IMR-90 (cell line): ENCODE measurements around the gene OXER1. TPM values are rescaled to one million over a fixed set of nuclear protein-coding genes. Genes with fewer than 3 reads are reported as not detected.

Experiments used
- ATAC-seq: fragments of 200-7000 bp; cut with Tn5 transposase; 2 replicates; pipeline ENCODE4 v1.9.1; 2020; ENCODE audit warnings: low read depth, mild to moderate bottlenecking, moderate library complexity
- BruUV-seq: library from RNA; stranded (reverse); fragments of 400-500 nt; replicated peaks from 2 replicates; lab custom pipeline; 2021; lab: Mats Ljungman, UMichigan
- CTCF ChIA-PET: fragments of 300-600 bp; formaldehyde crosslinking; extraction: SDS; loops from one replicate; lab custom pipeline; 2021; ENCODE audit warnings: antibody characterized with exemption; lab: Yijun Ruan, JAX
- POLR2A ChIA-PET: fragments of 300-600 bp; sonication (Branson Sonifier 250); formaldehyde crosslinking; loops from one replicate; lab custom pipeline; 2022; ENCODE audit warnings: antibody characterized with exemption; ENCODE audit not compliant: unreplicated experiment; lab: Charles Lee
- DNase-seq: peaks from one replicate; pipeline ENCODE4 v3.0.0; 2013
- H2AFZ ChIP-seq: replicated peaks from 2 replicates; pipeline ENCODE3; 2013; ENCODE audit warnings: low read length, mild to moderate bottlenecking; ENCODE audit not compliant: poor library complexity
- H2AK5ac ChIP-seq: 2 replicates; pipeline ENCODE4 v1.6.1; 2013; ENCODE audit warnings: low read depth, low read length, inconsistent platforms
- H2AK9ac ChIP-seq: replicated peaks from 2 replicates; pipeline ENCODE3; 2013; ENCODE audit warnings: mild to moderate bottlenecking, low read depth, low read length, moderate library complexity; ENCODE audit not compliant: poor library complexity
- H2BK120ac ChIP-seq: 2 replicates; pipeline ENCODE4 v1.6.1; 2013; ENCODE audit warnings: low read depth, low read length, inconsistent platforms
- H2BK15ac ChIP-seq: 3 replicates; pipeline ENCODE4 v1.6.1; 2013; ENCODE audit warnings: low read depth, low read length, inconsistent platforms
- H2BK20ac ChIP-seq: 2 replicates; pipeline ENCODE4 v1.6.1; 2013; ENCODE audit warnings: low read depth, mild to moderate bottlenecking, inconsistent platforms, low read length, moderate library complexity
- H2BK5ac ChIP-seq: 2 replicates; pipeline ENCODE4 v1.6.1; 2013; ENCODE audit warnings: mild to moderate bottlenecking, low read depth, low read length, inconsistent platforms; ENCODE audit not compliant: poor library complexity, severe bottlenecking
- H3K14ac ChIP-seq: replicated peaks from 2 replicates; pipeline ENCODE4 v1.6.1; 2013; ENCODE audit warnings: low read depth, low read length, inconsistent platforms
- H3K18ac ChIP-seq: 2 replicates; pipeline ENCODE4 v1.6.1; 2013; ENCODE audit warnings: low read depth, low read length, control low read depth
- H3K23ac ChIP-seq: 2 replicates; pipeline ENCODE4 v1.6.1; 2013; ENCODE audit warnings: low read depth, low read length, inconsistent platforms
- H3K27ac ChIP-seq: 2 replicates; pipeline ENCODE4 v1.5.1; 2013; ENCODE audit warnings: mild to moderate bottlenecking, control low read depth, low read length; ENCODE audit not compliant: insufficient read depth
- H3K27me3 ChIP-seq: 2 replicates; pipeline ENCODE4 v1.6.1; 2013; ENCODE audit warnings: low read length; ENCODE audit not compliant: control insufficient read depth, insufficient read depth
- H3K36me3 ChIP-seq: 2 replicates; pipeline ENCODE4 v1.6.1; 2013; ENCODE audit warnings: low read length, mixed read lengths; ENCODE audit not compliant: control insufficient read depth, insufficient read depth
- H3K4ac ChIP-seq: 2 replicates; pipeline ENCODE4 v1.6.1; 2013; ENCODE audit warnings: low read depth, low read length, inconsistent platforms
- H3K4me1 ChIP-seq: 2 replicates; pipeline ENCODE4 v1.6.1; 2013; ENCODE audit warnings: low read length, mixed read lengths; ENCODE audit not compliant: control insufficient read depth, insufficient read depth
- H3K4me2 ChIP-seq: 2 replicates; pipeline ENCODE4 v1.6.1; 2013; ENCODE audit warnings: low read depth, mild to moderate bottlenecking, control low read depth, low read length, moderate library complexity
- H3K4me3 ChIP-seq: 2 replicates; pipeline ENCODE4 v1.5.1; 2013; ENCODE audit warnings: low read depth, mild to moderate bottlenecking, control low read depth, low read length, moderate library complexity; ENCODE audit not compliant: insufficient read depth
- H3K56ac ChIP-seq: 2 replicates; pipeline ENCODE4 v1.6.1; 2013; ENCODE audit warnings: low read length, inconsistent platforms; ENCODE audit not compliant: insufficient read depth; ENCODE audit errors: extremely low read depth
- H3K79me1 ChIP-seq, 2 experiments: 2 replicates each; pipeline ENCODE4 v1.6.1; 2013; ENCODE audit warnings: low read length in 2 of 2, inconsistent platforms in 1 of 2, low read depth in 1 of 2
- H3K9ac ChIP-seq: 2 replicates; pipeline ENCODE4 v1.6.1; 2013; ENCODE audit warnings: low read depth, low read length, control low read depth
- H3K9me1 ChIP-seq: 2 replicates; pipeline ENCODE4 v1.6.1; 2013; ENCODE audit warnings: low read length, inconsistent platforms; ENCODE audit not compliant: insufficient read depth
- H3K9me3 ChIP-seq: 2 replicates; pipeline ENCODE4 v1.6.1; 2013; ENCODE audit warnings: low read length; ENCODE audit not compliant: control insufficient read depth, insufficient read depth
- H4K20me1 ChIP-seq: 2 replicates; pipeline ENCODE4 v1.6.1; 2013; ENCODE audit warnings: low read length, inconsistent platforms; ENCODE audit not compliant: insufficient read depth
- H4K5ac ChIP-seq: 2 replicates; pipeline ENCODE4 v1.6.1; 2013; ENCODE audit warnings: mild to moderate bottlenecking, low read depth, low read length, control low read depth
- H4K8ac ChIP-seq, 2 experiments: 2 replicates each; pipeline ENCODE4 v1.6.1; 2013; ENCODE audit warnings: low read depth in 2 of 2, low read length in 2 of 2, control low read depth in 1 of 2, inconsistent platforms in 1 of 2
- H4K91ac ChIP-seq: 2 replicates; pipeline ENCODE4 v1.6.1; 2013; ENCODE audit warnings: low read depth, low read length, inconsistent platforms; ENCODE audit not compliant: insufficient read depth
- BHLHE40 ChIP-seq: fragments of 150-350 bp; IDR thresholded peaks from 2 replicates; pipeline ENCODE4 v1.6.1; 2016; ENCODE audit warnings: mild to moderate bottlenecking, low read depth, low read length
- CEBPB ChIP-seq: IDR thresholded peaks from 2 replicates; pipeline ENCODE4 v1.6.1; 2012; ENCODE audit warnings: low read depth, low read length, improper control_type of control experiment
- CHD1 ChIP-seq: IDR thresholded peaks from 2 replicates; pipeline ENCODE4 v1.6.1; 2012; ENCODE audit warnings: low read depth, low read length, improper control_type of control experiment
- CTCF ChIP-seq: conservative IDR thresholded peaks from 2 replicates; pipeline ENCODE4 v1.5.1; 2012; ENCODE audit warnings: mild to moderate bottlenecking, low read depth, low read length, improper control_type of control experiment
- ELK1 ChIP-seq: fragments of 150-350 bp; IDR thresholded peaks from 2 replicates; pipeline ENCODE4 v1.6.1; 2016; ENCODE audit warnings: low read depth, mild to moderate bottlenecking, low read length, moderate library complexity, borderline replicate concordance
- FOS ChIP-seq: fragments of 150-350 bp; IDR thresholded peaks from 2 replicates; pipeline ENCODE4 v1.6.1; 2016; ENCODE audit warnings: low read depth, low read length
- MXI1 ChIP-seq: IDR thresholded peaks from 2 replicates; pipeline ENCODE4 v1.6.1; 2012; ENCODE audit warnings: low read depth, mild to moderate bottlenecking, low read length, moderate library complexity, borderline replicate concordance
- NFE2L2 ChIP-seq: fragments of 150-350 bp; IDR thresholded peaks from 2 replicates; pipeline ENCODE4 v1.6.1; 2016; ENCODE audit warnings: low read depth, mild to moderate bottlenecking, low read length
- POLR2A ChIP-seq: IDR thresholded peaks from 2 replicates; pipeline ENCODE4 v1.6.1; 2012; ENCODE audit warnings: mild to moderate bottlenecking, low read depth, low read length
- RAD21 ChIP-seq: IDR thresholded peaks from 2 replicates; pipeline ENCODE4 v1.6.1; 2012; ENCODE audit warnings: low read length, improper control_type of control experiment
- RCOR1 ChIP-seq: IDR thresholded peaks from 2 replicates; pipeline ENCODE4 v1.6.1; 2012; ENCODE audit warnings: mild to moderate bottlenecking, low read length, improper control_type of control experiment; ENCODE audit not compliant: insufficient replicate concordance
- SMC3 ChIP-seq: fragments of 150-350 bp; IDR thresholded peaks from 2 replicates; pipeline ENCODE4 v1.6.1; 2016; ENCODE audit warnings: low read depth, mild to moderate bottlenecking, antibody characterized with exemption, low read length, moderate library complexity
- WGBS, 2 experiments: methylation state at CpG; one replicate each; pipeline versions ENCODE4 v1.1.5 to v1.1.7; 2013; ENCODE audit warnings: missing lambda C conversion rate in 2 of 2; ENCODE audit not compliant: insufficient read length in 1 of 2; ENCODE audit errors: extremely low coverage in 2 of 2; 5-methylcytosine and 5-hydroxymethylcytosine counted together
- dilution Hi-C: fragments of 300-500 bp; cut with HindIII; formaldehyde crosslinking; loops from one replicate; pipeline ENCODE4 v1.14.3; 2018; ENCODE audit warnings: low sequenced_read_pairs; ENCODE audit not compliant: unreplicated experiment
- in situ Hi-C: fragments of 300-500 bp; cut with MboI; formaldehyde crosslinking; loops from 3 replicates; pipeline ENCODE4 v1.14.3; 2019; ENCODE audit warnings: low sequenced_read_pairs, inconsistent platforms, mixed read lengths
- intact Hi-C: fragments of 100-400 bp; cut with micrococcal nuclease; formaldehyde crosslinking; loops from 2 replicates; pipeline ENCODE4 v1.10.0; 2022
- polyA plus RNA-seq, 3 experiments: library from polyadenylated mRNA; depleted of rRNA; stranded (reverse); fragments of >200 nt; gene quantifications; 2 replicates each; pipeline ENCODE4 v1.2.3, GENCODE V29; 2012; ENCODE audit warnings: low replicate concordance in 1 of 3
- total RNA-seq: library from RNA; depleted of rRNA; stranded (reverse); fragments of >200 nt; gene quantifications from 2 replicates; pipeline ENCODE4 v1.2.3, GENCODE V29; 2012
- TF ChIP-seq, protein P1 (sequence below): fragments of 150-350 bp; IDR thresholded peaks from 2 replicates; pipeline ENCODE4 v1.6.1; 2017; ENCODE audit warnings: mild to moderate bottlenecking, antibody characterized with exemption, low read length, low read depth

OXER1 gene
- total and polyA plus RNA-seq, 2 of the 4 experiments (the other 2 are of a cell fraction), result not detected

- no peak overlapping the region for H3K27ac ChIP-seq
- dilution Hi-C loops, result no loop called here
- POLR2A ChIA-PET, result no interaction called here
Measured at GRCh38 chr2:42787788-42788477, 24.0 kb upstream of the OXER1 start.

More at GRCh38 chr2:42787788-42788477, 24.0 kb upstream of the OXER1 start:
- H4K5ac ChIP-seq, result no peak overlapping the region
- H3K9me3 ChIP-seq, result no peaks in the 10 kb centered on the region
- no peak overlapping the region for H3K23ac ChIP-seq
- intact Hi-C loops, result no loop called here
- H3K56ac ChIP-seq, result no peak overlapping the region
- no TSS peak for BruUV-seq
- no peak overlapping the region for H3K4ac ChIP-seq
- in situ Hi-C loops, result no loop called here
- H3K79me1 ChIP-seq, result no peaks in the 10 kb centered on the region
- H2BK15ac ChIP-seq, result no peak overlapping the region
- DNase-seq, result no peak
- no peak overlapping the region for H2AFZ ChIP-seq
- no peaks in the 10 kb centered on the region for H4K20me1 ChIP-seq
- H3K14ac ChIP-seq, result no peak overlapping the region
- no peak overlapping the region for H2BK20ac ChIP-seq
- no peak for ATAC-seq
- H3K36me3 ChIP-seq, result no peaks in the 10 kb centered on the region
- no peak overlapping the region for H2AK9ac ChIP-seq
- no peak overlapping the region for H3K4me2 ChIP-seq
- no peak overlapping the region for H3K9ac ChIP-seq
- H4K8ac ChIP-seq, result no peak overlapping the region
- H3K27me3 ChIP-seq, result peaks cover 38% of the 10 kb centered on the region
- no peak overlapping the region for H3K18ac ChIP-seq
- H3K4me1 ChIP-seq, result no peaks in the 10 kb centered on the region; the same call in 1 of the 2 replicates
- CTCF ChIA-PET, result no interaction called here
- no CpG with 5 or more reads among the region's 12 CpGs for WGBS, 2 experiments
- TF ChIP-seq FOS, result no peak
- no peak for TF ChIP-seq POLR2A
- TF ChIP-seq MXI1, result no peak
- TF ChIP-seq RAD21, result no peak
- TF ChIP-seq CTCF, result no peak
- no peak for TF ChIP-seq SMC3
- TF ChIP-seq CEBPB, result no peak
- TF ChIP-seq CHD1, result no peak
- TF ChIP-seq ELK1, result no peak
- no peak for TF ChIP-seq RCOR1
- TF ChIP-seq, protein P1, sequence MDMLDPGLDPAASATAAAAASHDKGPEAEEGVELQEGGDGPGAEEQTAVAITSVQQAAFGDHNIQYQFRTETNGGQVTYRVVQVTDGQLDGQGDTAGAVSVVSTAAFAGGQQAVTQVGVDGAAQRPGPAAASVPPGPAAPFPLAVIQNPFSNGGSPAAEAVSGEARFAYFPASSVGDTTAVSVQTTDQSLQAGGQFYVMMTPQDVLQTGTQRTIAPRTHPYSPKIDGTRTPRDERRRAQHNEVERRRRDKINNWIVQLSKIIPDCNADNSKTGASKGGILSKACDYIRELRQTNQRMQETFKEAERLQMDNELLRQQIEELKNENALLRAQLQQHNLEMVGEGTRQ, result no peak
- TF ChIP-seq BHLHE40, result no peak
- no peak for TF ChIP-seq NFE2L2
- no peaks in the 10 kb centered on the region for H3K9me1 ChIP-seq
- no peak overlapping the region for H3K4me3 ChIP-seq
- no peak overlapping the region for H4K91ac ChIP-seq
- H2BK5ac ChIP-seq, result no peak overlapping the region
- no peak overlapping the region for H2BK120ac ChIP-seq
- no peak overlapping the region for H2AK5ac ChIP-seq
